WTC11 (cell line): Measurements from ENCODE around the gene LAMC3.

ENCODE experiments used
- ATF1 ChIP-seq: sonication (generic); formaldehyde crosslinking; IDR thresholded peaks from 2 replicates; pipeline ENCODE4 v1.8.1; 2023; ENCODE audit warnings: mild to moderate bottlenecking, moderate library complexity, missing genetic modification reagents
- ATF3 ChIP-seq: sonication (generic); formaldehyde crosslinking; conservative IDR thresholded peaks from 2 replicates; pipeline ENCODE4 v1.8.1; 2022; ENCODE audit warnings: mild to moderate bottlenecking, missing genetic modification reagents
- CREM ChIP-seq: sonication (generic); formaldehyde crosslinking; IDR thresholded peaks from 2 replicates; pipeline ENCODE4 v1.8.1; 2022; ENCODE audit warnings: mild to moderate bottlenecking, missing genetic modification reagents, moderate library complexity
- TF ChIP-seq, protein P1 (sequence below): fragments of 200-600 bp; IDR thresholded peaks from 2 replicates; pipeline ENCODE4 v1.8.0; 2022; ENCODE audit warnings: antibody characterized with exemption
- TF ChIP-seq, protein P2 (sequence below): sonication (generic); formaldehyde crosslinking; IDR thresholded peaks from 2 replicates; pipeline ENCODE4 v1.8.1; 2023; ENCODE audit warnings: mild to moderate bottlenecking, moderate library complexity, missing genetic modification reagents
- TF ChIP-seq, protein P3 (sequence below): sonication (generic); formaldehyde crosslinking; IDR thresholded peaks from 2 replicates; pipeline ENCODE4 v1.8.0; 2022; ENCODE audit warnings: mild to moderate bottlenecking, missing genetic modification reagents

DNA sequence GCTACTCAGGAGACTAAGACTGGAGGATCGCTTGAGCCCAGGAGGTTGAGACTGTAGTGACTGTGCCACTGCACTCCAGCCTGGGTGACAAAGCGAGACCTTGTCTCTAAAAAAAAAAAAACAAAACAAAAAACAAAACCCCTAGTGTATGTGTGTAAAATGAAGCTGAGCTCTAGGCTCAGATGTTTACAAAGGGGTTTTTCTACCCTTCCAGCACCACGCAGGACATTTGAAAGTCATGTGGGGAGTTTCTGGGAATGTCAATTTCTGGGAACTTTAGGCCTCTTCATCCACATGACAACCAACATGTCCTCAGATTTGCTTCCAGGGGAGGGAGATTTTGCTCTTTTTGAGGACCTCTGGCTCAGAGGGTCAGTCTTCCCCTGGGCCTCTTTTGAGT, 44.9 kb downstream of the LAMC3 start:
- TF ChIP-seq, protein P1, sequence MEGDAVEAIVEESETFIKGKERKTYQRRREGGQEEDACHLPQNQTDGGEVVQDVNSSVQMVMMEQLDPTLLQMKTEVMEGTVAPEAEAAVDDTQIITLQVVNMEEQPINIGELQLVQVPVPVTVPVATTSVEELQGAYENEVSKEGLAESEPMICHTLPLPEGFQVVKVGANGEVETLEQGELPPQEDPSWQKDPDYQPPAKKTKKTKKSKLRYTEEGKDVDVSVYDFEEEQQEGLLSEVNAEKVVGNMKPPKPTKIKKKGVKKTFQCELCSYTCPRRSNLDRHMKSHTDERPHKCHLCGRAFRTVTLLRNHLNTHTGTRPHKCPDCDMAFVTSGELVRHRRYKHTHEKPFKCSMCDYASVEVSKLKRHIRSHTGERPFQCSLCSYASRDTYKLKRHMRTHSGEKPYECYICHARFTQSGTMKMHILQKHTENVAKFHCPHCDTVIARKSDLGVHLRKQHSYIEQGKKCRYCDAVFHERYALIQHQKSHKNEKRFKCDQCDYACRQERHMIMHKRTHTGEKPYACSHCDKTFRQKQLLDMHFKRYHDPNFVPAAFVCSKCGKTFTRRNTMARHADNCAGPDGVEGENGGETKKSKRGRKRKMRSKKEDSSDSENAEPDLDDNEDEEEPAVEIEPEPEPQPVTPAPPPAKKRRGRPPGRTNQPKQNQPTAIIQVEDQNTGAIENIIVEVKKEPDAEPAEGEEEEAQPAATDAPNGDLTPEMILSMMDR = no peak
- TF ChIP-seq, protein P2, sequence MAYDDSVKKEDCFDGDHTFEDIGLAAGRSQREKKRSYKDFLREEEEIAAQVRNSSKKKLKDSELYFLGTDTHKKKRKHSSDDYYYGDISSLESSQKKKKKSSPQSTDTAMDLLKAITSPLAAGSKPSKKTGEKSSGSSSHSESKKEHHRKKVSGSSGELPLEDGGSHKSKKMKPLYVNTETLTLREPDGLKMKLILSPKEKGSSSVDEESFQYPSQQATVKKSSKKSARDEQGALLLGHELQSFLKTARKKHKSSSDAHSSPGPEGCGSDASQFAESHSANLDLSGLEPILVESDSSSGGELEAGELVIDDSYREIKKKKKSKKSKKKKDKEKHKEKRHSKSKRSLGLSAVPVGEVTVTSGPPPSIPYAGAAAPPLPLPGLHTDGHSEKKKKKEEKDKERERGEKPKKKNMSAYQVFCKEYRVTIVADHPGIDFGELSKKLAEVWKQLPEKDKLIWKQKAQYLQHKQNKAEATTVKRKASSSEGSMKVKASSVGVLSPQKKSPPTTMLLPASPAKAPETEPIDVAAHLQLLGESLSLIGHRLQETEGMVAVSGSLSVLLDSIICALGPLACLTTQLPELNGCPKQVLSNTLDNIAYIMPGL (CRISPR knock-in tag) = no peak
- TF ChIP-seq, protein P3, sequence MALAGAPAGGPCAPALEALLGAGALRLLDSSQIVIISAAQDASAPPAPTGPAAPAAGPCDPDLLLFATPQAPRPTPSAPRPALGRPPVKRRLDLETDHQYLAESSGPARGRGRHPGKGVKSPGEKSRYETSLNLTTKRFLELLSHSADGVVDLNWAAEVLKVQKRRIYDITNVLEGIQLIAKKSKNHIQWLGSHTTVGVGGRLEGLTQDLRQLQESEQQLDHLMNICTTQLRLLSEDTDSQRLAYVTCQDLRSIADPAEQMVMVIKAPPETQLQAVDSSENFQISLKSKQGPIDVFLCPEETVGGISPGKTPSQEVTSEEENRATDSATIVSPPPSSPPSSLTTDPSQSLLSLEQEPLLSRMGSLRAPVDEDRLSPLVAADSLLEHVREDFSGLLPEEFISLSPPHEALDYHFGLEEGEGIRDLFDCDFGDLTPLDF (CRISPR knock-in tag) = no peak
- TF ChIP-seq ATF3 (CRISPR knock-in tag) (no peak), ATF1 (CRISPR knock-in tag) (no peak), CREM (no peak)
